Activated T-helper 2 cell treated with anti-CD3 and anti-CD28 coated beads, Interferon-gamma antibody, Interleukin-2, Interleukin-4, amounts not matched to agents 10 μg/mL and 5 μg/mL and 100 μg/mL, durations not matched to agents 14 hours and 24 hours and 36 hours (primary cell): ENCODE results near the gene GLIS2. TPM values are rescaled to one million over a fixed set of nuclear protein-coding genes. Genes with fewer than 3 reads are reported as not detected.

Experiments
- DNase-seq: peaks from one replicate; pipeline ENCODE4 v3.0.0; 2021; ENCODE audit warnings: low spot score
- H3K27ac Mint-ChIP-seq: one replicate; pipeline ENCODE4 v1.8.0; 2021; ENCODE audit warnings: mixed read lengths
- H3K27me3 Mint-ChIP-seq: one replicate; pipeline ENCODE4 v1.8.0; 2021; ENCODE audit warnings: low read depth, mixed read lengths
- H3K36me3 Mint-ChIP-seq: one replicate; pipeline ENCODE4 v1.8.0; 2021; ENCODE audit warnings: low read depth, mixed read lengths
- H3K4me1 Mint-ChIP-seq: one replicate; pipeline ENCODE4 v1.8.0; 2021; ENCODE audit warnings: low read depth, mixed read lengths
- H3K4me3 Mint-ChIP-seq: one replicate; pipeline ENCODE4 v1.8.0; 2021; ENCODE audit warnings: low read depth, mild to moderate bottlenecking, moderate library complexity, mixed read lengths
- H3K9me3 Mint-ChIP-seq: one replicate; pipeline ENCODE4 v1.8.0; 2021; ENCODE audit warnings: mixed read lengths
- intact Hi-C: fragments of 100-400 bp; cut with micrococcal nuclease; formaldehyde crosslinking; loops from one replicate; pipeline ENCODE4 v1.15.1; 2023
- total RNA-seq: library from RNA; stranded (reverse); gene quantifications from 2 replicates; pipeline ENCODE4 v1.2.3, GENCODE V29; 2022

The GLIS2 gene
- total RNA-seq = 2.1 and 2.5 TPM in 2 replicates

DNA sequence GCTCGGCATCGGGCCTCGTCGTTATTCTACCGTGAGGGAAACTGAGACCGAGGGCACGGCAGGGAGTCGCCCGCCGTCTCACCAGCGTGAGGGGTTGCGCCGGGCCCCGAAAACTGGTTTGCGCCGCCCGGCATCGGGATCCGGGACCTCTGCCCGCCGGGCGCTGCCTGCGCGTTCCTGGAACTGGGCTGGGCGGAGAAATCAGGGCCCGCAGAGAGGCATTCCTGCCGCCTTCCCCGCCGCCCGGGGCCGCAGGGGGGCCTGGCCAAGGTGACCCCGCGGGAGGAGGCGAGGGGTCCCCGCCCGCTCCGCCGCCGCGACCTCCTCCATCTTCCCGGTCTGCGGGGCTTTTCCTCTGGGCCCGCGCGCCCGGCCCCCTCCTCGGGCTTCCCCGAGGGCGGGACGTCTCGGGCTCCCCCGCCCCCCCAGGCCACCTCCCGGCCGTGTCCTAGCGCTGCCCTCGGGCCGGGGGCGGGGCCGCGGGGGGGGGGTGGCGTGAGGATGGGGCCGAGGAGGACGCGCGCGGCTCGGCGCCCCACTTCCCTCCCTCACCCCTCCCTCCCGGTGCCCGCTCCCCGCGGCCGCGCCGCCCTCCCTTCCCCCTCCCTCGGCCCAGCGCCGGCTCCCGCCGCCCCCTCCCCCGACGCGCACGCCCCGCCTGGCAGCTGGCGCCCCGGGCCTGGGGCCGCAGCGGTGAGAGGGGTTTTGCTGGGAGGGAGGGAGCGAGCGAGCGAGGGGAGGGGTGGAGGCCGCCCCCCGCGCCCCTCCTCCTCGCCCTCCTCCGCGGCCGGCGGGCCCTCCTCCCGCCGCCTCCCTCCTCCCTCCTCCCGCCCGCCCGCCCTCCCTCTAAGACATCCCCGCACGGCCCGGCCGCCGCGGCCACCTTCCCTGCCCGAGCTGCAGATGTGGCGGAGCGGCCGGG is at the start of gene GLIS2:
Gene GLIS2, plus strand, starts transcription at position 882 of the 922 bp plus-strand sequence. CDS start 16,214 bp downstream, outside the sequence.
- Mint-ChIP-seq H3K27ac (no peak within 1 kb of the TSS), H3K4me1 (peaks cover 6% of the 10 kb centered on the region), H3K9me3 (no peaks in the 10 kb centered on the region), H3K4me3 (peak within 1 kb of the TSS; percentile 93), H3K36me3 (peaks cover 3% of the 10 kb centered on the region), H3K27me3 (peaks cover 18% of the 10 kb centered on the region)
- no peak for DNase-seq
- intact Hi-C loops = loop anchor here (1.0 to 2.0 kb wide), 2 partner anchors 8 to 15 kb away; no protein-coding TSS in a partner anchor

DNA sequence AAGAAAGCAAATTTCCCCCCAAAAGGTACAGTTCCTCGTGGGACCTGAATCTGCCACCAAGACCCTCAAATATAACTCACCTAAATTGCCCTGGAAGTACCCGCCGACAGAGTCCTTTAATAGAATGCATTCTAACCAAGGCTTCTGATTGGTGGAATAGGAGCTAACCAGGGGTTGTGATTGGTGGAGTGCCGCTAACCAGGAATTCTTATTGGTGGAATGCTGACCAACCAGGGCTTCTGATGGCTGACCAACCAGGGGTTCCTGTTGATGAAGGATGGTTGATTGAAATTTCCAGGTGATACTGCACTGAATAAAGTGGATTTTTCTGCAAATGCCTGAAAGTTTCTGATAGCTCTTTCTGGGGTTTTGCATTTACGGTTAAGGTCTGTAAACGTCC is 49.5 kb upstream of the GLIS2 start:
- peaks cover 6% of the 10 kb centered on the region for H3K4me1 Mint-ChIP-seq
- intact Hi-C loops = no loop called here
- H3K27me3 Mint-ChIP-seq = no peaks in the 10 kb centered on the region
- no peak overlapping the region for H3K4me3 Mint-ChIP-seq
- DNase-seq = no peak
- H3K36me3 Mint-ChIP-seq = peaks cover 24% of the 10 kb centered on the region
- no peak overlapping the region for H3K27ac Mint-ChIP-seq
- H3K9me3 Mint-ChIP-seq = no peaks in the 10 kb centered on the region

DNA sequence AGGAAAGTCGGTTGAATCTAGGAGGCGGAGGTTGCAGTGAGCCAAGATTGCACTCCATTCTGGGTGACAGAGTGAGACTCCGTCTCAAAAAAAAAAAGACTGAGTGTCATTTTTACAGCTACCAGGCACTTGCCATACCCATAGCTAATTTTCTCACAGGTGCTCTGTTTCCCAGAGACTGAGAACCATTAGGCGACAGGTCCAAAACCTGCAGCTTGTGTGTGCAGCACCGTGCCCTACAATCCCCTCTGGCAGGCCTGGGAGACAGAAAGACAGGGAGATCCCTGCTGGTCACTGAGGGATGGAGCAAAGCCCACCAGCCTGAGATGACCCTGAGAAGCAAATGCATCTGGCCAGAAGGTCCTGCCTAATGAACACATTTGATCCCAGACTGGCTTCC is 45.8 kb upstream of the GLIS2 start:
- H3K36me3 Mint-ChIP-seq = peaks cover 7% of the 10 kb centered on the region
- H3K27ac Mint-ChIP-seq = no peak overlapping the region
- peaks cover 8% of the 10 kb centered on the region for H3K4me1 Mint-ChIP-seq
- peak overlapping the region; percentile 39 for H3K4me3 Mint-ChIP-seq
- no peaks in the 10 kb centered on the region for H3K9me3 Mint-ChIP-seq
- DNase-seq = no peak
- intact Hi-C loops = loop anchor here (5.0 to 10.0 kb wide), 2 partner anchors 555 to 768 kb away; partner anchors contain the start of genes CLUAP1 and TRAP1
- no peaks in the 10 kb centered on the region for H3K27me3 Mint-ChIP-seq

DNA sequence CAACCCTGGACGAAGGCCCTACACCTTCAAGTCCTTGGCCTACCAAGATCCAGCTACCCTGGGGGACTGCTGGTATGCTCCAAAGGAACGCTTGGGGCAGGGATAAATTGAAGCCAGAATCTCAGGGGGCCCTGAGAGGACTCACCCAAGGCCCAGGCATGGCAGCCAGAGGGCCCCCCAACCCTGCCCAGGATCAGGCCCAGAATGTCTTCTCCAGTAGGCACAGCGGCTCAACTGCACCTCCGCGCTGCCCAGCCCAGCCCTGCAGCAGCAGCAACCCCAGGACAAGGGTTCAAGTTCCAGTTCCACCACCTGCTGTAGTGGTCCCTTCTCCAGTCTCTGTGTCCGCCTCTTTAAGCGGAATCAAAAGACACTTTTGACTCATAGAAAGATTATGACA is 45.3 kb upstream of the GLIS2 start:
- Mint-ChIP-seq H3K4me3 (peak overlapping the region; percentile 83), H3K36me3 (peaks cover 7% of the 10 kb centered on the region), H3K27ac (peak overlapping the region; percentile 90), H3K4me1 (peaks cover 8% of the 10 kb centered on the region), H3K9me3 (no peaks in the 10 kb centered on the region), H3K27me3 (no peaks in the 10 kb centered on the region)
- intact Hi-C loops = loop anchor here (5.0 to 10.0 kb wide), 2 partner anchors 556 to 768 kb away; partner anchors contain the start of genes CLUAP1 and TRAP1
- no peak for DNase-seq

DNA sequence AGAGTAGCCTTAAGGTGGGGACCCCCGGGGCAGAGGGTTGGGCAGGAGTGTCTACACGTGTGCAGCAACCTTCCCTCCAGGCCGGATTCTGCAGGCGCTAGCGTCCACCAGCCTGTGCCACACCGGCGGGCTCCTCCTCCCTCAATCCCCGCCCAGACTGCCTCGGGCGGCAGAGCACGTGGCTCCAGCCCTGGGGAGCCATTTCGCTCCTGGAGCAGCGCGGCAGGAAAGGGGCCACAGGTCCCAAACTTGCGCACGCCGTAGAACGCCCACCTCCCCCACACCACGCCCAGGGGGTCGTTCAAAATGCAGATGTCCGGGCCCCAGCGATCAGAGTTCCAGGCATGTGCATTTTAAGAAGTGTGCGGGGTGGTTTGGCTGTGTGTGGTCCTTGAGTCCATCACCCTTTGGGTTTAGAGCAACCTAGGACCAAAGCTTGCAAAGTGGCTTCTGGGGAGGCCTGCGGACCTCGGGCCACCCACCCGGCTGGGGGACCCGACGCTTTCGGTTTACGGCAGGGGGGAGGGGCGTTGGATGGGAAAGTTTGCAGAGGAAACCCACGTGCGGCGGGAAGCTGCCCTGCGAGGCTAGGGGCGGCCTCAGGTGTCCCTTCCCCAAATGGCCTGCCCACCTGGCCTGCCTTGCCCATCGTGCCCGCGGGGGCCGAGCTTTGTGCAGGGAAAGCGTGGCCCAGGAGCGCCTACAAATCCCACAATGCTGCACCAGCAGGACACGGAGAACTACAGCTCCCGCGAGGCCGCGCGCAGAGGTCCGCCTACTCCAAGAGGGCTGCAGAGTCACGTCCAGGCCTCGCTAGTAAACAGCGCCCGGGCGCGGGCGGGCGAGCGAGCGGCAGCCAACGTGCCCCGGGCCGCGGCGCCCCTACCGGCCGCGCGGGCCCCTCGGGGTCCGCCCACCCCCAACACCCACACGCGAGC is 44.4 kb upstream of the GLIS2 start:
- Mint-ChIP-seq H3K27me3 (no peaks in the 10 kb centered on the region), H3K27ac (peak overlapping the region; percentile 90), H3K36me3 (peaks cover 2% of the 10 kb centered on the region), H3K9me3 (no peaks in the 10 kb centered on the region), H3K4me3 (peak overlapping the region; percentile 83), H3K4me1 (peaks cover 6% of the 10 kb centered on the region)
- intact Hi-C loops = loop anchor here (1.0 to 10.0 kb wide), 4 partner anchors 17 to 769 kb away; partner anchors contain the start of genes CLUAP1, PAM16 and TRAP1
- peak; percentile 87 for DNase-seq

DNA sequence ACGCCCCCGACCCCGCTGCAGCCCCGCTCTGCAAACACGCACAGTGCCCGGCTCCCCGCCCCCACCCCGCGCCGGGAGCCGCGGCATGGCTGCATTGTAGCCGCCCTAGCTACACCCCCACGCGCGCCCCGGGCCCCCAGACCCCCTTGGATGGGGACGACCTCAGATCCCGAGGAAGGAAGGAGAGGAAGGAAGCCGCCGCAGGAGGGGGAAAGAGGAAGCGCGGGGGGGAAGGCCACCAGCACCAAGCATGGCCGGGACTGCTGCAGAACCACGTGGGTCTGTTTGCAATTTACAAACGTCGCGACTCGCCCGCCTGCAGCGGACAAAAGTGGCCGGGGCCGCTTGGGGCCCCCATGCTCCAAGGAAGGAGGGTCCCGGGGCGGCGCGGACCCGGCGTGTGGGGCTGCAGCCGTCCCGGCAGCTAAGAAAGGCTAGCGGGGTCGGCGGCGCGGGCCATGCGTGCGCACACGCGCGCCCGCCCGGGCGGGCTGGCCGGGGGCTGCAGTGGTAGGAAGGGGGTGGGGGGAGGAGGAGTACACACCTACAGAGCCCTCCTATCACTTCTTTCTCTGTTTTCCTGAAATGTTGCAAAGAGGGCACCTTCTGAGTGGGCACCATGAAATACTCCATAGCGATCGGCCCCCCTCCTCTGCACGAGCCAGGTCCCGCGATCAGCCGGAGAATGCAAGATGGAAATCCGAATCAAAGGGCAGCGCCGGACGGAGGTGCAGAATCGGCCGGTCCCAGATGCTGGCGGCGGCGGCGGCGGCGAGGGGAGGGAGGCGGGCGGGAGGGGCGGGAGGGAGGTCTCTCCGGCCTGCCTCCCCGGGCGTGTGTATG is 43.5 kb upstream of the GLIS2 start:
- no peaks in the 10 kb centered on the region for H3K27me3 Mint-ChIP-seq
- H3K9me3 Mint-ChIP-seq = no peaks in the 10 kb centered on the region
- H3K27ac Mint-ChIP-seq = peak overlapping the region; percentile 88
- peaks cover 6% of the 10 kb centered on the region for H3K4me1 Mint-ChIP-seq
- intact Hi-C loops = loop anchor here (5.0 to 10.0 kb wide), 2 partner anchors 558 to 770 kb away; partner anchors contain the start of genes CLUAP1 and TRAP1
- H3K36me3 Mint-ChIP-seq = peaks cover 2% of the 10 kb centered on the region
- peak overlapping the region; percentile 90 for H3K4me3 Mint-ChIP-seq
- peak; percentile 48 for DNase-seq

DNA sequence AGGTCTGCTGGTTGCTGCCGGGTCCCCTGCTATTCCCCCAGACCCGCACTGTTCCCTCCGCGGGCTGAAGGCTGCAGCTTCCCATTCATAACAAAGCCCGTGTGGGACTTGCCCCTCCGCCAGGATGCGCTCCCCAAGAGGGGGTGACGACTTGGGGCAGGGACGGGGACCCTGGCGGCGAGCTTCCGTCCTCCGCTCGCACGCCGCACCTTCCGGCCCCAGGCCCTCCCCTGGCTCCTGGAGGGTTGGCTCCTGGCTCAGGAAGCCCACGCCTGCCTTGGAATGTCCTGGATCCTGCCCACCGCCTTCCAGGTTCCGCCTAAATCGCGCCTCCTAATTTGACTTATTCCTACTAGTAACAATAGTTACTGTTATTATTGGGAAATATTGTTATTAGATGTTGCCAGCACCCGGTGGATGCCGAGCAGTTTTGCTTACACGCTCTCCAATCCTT is 42.0 kb upstream of the GLIS2 start:
- intact Hi-C loops = loop anchor here (1.0 to 10.0 kb wide), 3 partner anchors 33 to 772 kb away; partner anchors contain the start of genes CLUAP1 and TRAP1
- H3K36me3 Mint-ChIP-seq = peaks cover 2% of the 10 kb centered on the region
- peak overlapping the region; percentile 79 for H3K4me3 Mint-ChIP-seq
- no peaks in the 10 kb centered on the region for H3K9me3 Mint-ChIP-seq
- DNase-seq = no peak
- H3K27ac Mint-ChIP-seq = no peak overlapping the region
- peaks cover 6% of the 10 kb centered on the region for H3K4me1 Mint-ChIP-seq
- no peaks in the 10 kb centered on the region for H3K27me3 Mint-ChIP-seq

DNA sequence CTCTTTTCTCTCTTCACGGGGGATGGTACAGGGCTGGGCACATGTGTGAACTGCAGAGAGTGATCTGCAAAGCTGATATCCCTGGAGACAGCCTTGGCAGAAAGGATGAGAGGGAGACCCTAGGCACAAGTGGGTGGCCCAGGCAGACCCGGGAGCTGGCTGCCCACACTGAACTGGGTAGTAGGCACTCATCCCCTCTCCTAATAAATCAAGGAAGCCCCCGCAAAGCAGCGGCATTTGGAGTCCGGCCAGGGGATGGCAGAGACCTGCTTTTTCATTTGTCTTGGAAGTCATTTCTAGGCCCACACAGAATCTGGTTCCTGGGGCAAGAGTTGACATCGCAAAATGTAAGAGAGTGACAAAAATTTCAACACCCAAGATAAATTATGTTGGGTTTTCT is 40.0 kb upstream of the GLIS2 start:
- Mint-ChIP-seq H3K27me3 (no peaks in the 10 kb centered on the region), H3K27ac (no peak overlapping the region), H3K4me1 (peaks cover 2% of the 10 kb centered on the region), H3K9me3 (peaks cover 3% of the 10 kb centered on the region), H3K4me3 (peak overlapping the region; percentile 37), H3K36me3 (no peaks in the 10 kb centered on the region)
- intact Hi-C loops = loop anchor here (10.0 kb wide), 1 partner anchor 561 kb away; the partner anchor contains the start of gene TRAP1
- DNase-seq = no peak

DNA sequence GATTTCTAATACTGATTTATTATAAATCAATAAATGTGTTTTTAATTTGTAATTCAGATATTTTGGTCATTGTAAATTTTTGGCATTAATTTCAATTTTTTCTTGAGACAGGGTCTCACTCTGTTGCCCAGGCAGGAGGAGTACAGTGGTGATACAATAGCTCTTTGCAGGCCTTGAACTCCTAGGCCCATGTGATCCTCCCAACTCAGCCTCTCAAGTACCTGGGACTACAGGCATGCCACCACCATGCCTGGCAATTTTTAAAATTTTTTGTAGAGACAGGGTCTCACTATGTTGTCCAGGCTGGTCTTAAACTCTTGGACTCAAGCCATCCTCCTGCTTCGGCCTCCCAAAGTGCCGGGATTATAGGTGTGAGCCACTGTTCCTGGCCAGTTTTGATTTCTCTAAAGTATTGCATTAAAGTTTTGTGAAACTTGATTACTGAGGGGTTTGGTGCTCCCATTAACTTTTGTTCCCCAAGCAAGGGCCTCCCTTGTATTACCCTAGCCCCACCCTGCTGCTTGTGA is 37.8 kb upstream of the GLIS2 start:
- Mint-ChIP-seq H3K4me1 (peaks cover 5% of the 10 kb centered on the region), H3K27ac (no peak overlapping the region), H3K36me3 (no peaks in the 10 kb centered on the region)

DNA sequence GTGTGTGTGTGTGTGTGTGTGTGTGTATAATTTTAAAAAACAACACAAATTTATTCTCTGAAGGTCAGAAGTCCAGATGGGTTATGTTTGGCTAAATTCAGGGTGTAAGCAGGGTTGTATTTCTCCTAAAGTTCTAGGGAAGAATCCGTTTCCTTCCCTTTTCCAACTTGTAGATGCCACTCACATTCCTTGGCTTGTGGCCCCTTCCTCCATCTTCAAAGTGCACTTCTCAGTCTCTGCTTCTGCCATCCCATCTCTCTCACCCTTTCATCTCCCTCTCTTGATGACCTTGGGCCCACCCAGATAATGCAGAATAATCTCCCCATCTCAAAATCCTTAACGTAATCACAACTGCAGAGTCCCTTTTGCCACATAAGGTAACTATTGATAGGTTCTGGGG is 35.2 kb upstream of the GLIS2 start:
- H3K4me1 Mint-ChIP-seq = peaks cover 3% of the 10 kb centered on the region
- no peaks in the 10 kb centered on the region for H3K27me3 Mint-ChIP-seq
- intact Hi-C loops = no loop called here
- DNase-seq = no peak
- no peaks in the 10 kb centered on the region for H3K36me3 Mint-ChIP-seq
- no peak overlapping the region for H3K4me3 Mint-ChIP-seq
- no peak overlapping the region for H3K27ac Mint-ChIP-seq
- H3K9me3 Mint-ChIP-seq = peaks cover 4% of the 10 kb centered on the region

More for the DNA sequence above, 37.8 kb upstream of the GLIS2 start:
- Mint-ChIP-seq H3K27me3 (no peaks in the 10 kb centered on the region), H3K9me3 (peaks cover 4% of the 10 kb centered on the region), H3K4me3 (no peak overlapping the region)
- no peak for DNase-seq
- intact Hi-C loops = loop anchor here (10.0 kb wide), 1 partner anchor 563 kb away; the partner anchor contains the start of gene TRAP1

DNA sequence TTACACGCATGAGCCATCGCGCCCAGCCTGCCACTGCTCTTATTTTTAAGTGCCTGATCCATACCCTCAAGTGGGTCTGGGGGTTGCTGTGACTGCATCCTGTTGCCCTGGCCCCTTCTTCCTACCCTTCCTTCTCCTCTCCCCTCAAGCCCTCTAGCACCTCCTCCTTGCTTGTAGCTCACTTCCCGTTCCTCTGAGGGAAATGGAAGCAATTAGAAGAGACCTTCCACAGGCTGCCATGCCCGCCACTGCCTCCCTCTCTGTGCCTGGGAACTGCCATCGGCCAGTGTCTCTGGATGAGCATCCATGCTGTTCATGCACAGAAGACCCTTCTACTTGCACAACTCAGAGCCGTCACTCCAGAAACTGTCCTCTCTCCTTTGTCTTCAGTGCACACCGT is 32.4 kb upstream of the GLIS2 start:
- Mint-ChIP-seq H3K4me1 (peaks cover 7% of the 10 kb centered on the region), H3K4me3 (no peak overlapping the region), H3K9me3 (peaks cover 4% of the 10 kb centered on the region), H3K27me3 (no peaks in the 10 kb centered on the region), H3K36me3 (no peaks in the 10 kb centered on the region), H3K27ac (no peak overlapping the region)
- DNase-seq = no peak
- intact Hi-C loops = no loop called here
